Panc1 (cell line): ENCODE measurements around the gene HERC3.

Source experiments
- POLR2AphosphoS5 ChIP-seq: IDR thresholded peaks from 2 replicates; pipeline ENCODE4 v1.6.1; 2012; ENCODE audit warnings: mild to moderate bottlenecking, low read depth, low read length, moderate library complexity
- SIN3A ChIP-seq: IDR thresholded peaks from 2 replicates; pipeline ENCODE4 v1.6.1; 2012; ENCODE audit warnings: low read depth, mild to moderate bottlenecking, low read length, moderate library complexity, borderline replicate concordance; ENCODE audit not compliant: insufficient read depth
- TCF7L2 ChIP-seq: IDR thresholded peaks from 2 replicates; pipeline ENCODE4 v1.6.1; 2011; ENCODE audit warnings: mild to moderate bottlenecking, low read depth, low read length, inconsistent platforms
- TF ChIP-seq, protein P1 (sequence below): fragments of 450-650 bp; IDR thresholded peaks from 2 replicates; pipeline ENCODE4 v1.5.1; 2017; ENCODE audit warnings: mild to moderate bottlenecking
- TF ChIP-seq, protein P2 (sequence below), 2 experiments: IDR thresholded peaks; 2 replicates each; pipeline ENCODE4 v1.6.1; 2011 to 2012; ENCODE audit warnings: low read depth in 2 of 2, control low read depth in 1 of 2, low read length in 1 of 2, mild to moderate bottlenecking in 1 of 2, moderate library complexity in 1 of 2; ENCODE audit not compliant: insufficient read depth in 1 of 2

DNA sequence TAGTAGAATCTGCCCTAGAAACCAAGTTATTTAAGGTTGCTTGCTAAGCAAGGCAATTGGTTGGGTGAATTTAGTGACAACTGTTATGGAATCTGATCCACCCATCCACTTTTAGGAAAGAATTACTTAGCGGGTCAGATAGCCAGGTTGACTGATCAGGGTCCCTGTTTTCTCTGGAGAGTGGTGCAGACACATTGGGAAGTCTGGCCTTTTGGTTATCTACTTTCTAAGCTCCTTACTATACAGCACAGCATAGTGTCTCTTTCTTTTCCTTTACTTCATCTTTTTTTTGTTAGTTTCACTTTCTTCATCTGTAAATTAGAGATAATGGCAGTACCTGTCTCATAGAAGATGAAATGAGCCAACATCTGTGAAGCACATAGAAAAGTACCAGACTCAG is 7.4 kb downstream of the HERC3 start:
- TF ChIP-seq, protein P1, sequence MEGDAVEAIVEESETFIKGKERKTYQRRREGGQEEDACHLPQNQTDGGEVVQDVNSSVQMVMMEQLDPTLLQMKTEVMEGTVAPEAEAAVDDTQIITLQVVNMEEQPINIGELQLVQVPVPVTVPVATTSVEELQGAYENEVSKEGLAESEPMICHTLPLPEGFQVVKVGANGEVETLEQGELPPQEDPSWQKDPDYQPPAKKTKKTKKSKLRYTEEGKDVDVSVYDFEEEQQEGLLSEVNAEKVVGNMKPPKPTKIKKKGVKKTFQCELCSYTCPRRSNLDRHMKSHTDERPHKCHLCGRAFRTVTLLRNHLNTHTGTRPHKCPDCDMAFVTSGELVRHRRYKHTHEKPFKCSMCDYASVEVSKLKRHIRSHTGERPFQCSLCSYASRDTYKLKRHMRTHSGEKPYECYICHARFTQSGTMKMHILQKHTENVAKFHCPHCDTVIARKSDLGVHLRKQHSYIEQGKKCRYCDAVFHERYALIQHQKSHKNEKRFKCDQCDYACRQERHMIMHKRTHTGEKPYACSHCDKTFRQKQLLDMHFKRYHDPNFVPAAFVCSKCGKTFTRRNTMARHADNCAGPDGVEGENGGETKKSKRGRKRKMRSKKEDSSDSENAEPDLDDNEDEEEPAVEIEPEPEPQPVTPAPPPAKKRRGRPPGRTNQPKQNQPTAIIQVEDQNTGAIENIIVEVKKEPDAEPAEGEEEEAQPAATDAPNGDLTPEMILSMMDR: no peak
- no peak for TF ChIP-seq TCF7L2
- TF ChIP-seq, protein P2, sequence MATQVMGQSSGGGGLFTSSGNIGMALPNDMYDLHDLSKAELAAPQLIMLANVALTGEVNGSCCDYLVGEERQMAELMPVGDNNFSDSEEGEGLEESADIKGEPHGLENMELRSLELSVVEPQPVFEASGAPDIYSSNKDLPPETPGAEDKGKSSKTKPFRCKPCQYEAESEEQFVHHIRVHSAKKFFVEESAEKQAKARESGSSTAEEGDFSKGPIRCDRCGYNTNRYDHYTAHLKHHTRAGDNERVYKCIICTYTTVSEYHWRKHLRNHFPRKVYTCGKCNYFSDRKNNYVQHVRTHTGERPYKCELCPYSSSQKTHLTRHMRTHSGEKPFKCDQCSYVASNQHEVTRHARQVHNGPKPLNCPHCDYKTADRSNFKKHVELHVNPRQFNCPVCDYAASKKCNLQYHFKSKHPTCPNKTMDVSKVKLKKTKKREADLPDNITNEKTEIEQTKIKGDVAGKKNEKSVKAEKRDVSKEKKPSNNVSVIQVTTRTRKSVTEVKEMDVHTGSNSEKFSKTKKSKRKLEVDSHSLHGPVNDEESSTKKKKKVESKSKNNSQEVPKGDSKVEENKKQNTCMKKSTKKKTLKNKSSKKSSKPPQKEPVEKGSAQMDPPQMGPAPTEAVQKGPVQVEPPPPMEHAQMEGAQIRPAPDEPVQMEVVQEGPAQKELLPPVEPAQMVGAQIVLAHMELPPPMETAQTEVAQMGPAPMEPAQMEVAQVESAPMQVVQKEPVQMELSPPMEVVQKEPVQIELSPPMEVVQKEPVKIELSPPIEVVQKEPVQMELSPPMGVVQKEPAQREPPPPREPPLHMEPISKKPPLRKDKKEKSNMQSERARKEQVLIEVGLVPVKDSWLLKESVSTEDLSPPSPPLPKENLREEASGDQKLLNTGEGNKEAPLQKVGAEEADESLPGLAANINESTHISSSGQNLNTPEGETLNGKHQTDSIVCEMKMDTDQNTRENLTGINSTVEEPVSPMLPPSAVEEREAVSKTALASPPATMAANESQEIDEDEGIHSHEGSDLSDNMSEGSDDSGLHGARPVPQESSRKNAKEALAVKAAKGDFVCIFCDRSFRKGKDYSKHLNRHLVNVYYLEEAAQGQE (IDR thresholded peaks at IDR 0.05; ENCODE audit: insufficient read depth in 1 of 2, low read depth in 2 of 2, low read length in 1 of 2): no peak
- TF ChIP-seq POLR2AphosphoS5: no peak
- no peak for TF ChIP-seq SIN3A
